EH (cell line): Measurements from ENCODE around the gene ZNF429.
"Not testable (repeated sequence)": the region's sequence is repeated elsewhere in the genome, so short reads cannot be mapped to it uniquely, and the experiment has no call there.

Experiments
- DNase-seq: peaks from one replicate; pipeline ENCODE4 v3.0.0-alpha.2; 2015; ENCODE audit warnings: low read depth

The ZNF429 gene

GRCh38 chr19:21505459-21506451 lies at the start of gene ZNF429:
TSS of gene ZNF429 (plus strand) at chr19:21505602. CDS start at chr19:21505772, 170 bp downstream.
- peak; percentile 94 for DNase-seq

GRCh38 chr19:21460686-21461085 lies 44.7 kb upstream of the ZNF429 start:
- DNase-seq = no peak

- DNase-seq = no peak
Measured at GRCh38 chr19:21462540-21462939, 42.9 kb upstream of the ZNF429 start.

- DNase-seq = no peak
Measured at GRCh38 chr19:21463449-21464105, 41.8 kb upstream of the ZNF429 start.

- DNase-seq = no peak
Measured at GRCh38 chr19:21466627-21467026, 38.8 kb upstream of the ZNF429 start.

GRCh38 chr19:21468791-21469190 lies 36.6 kb upstream of the ZNF429 start:
- no peak for DNase-seq

- DNase-seq = no peak
Measured at GRCh38 chr19:21472507-21472906, 32.9 kb upstream of the ZNF429 start.

GRCh38 chr19:21474671-21475181 lies 30.7 kb upstream of the ZNF429 start:
- DNase-seq = peak; percentile 63

GRCh38 chr19:21482361-21482760 lies 23.0 kb upstream of the ZNF429 start:
- not testable (repeated sequence) for DNase-seq

GRCh38 chr19:21482863-21483276 lies 22.5 kb upstream of the ZNF429 start:
- peak; percentile 75 for DNase-seq

GRCh38 chr19:21483589-21484170 lies 21.7 kb upstream of the ZNF429 start:
- DNase-seq = peak; percentile 37

GRCh38 chr19:21484631-21485030 lies 20.8 kb upstream of the ZNF429 start:
- no peak for DNase-seq

- no peak for DNase-seq
Measured at GRCh38 chr19:21485926-21486325, 19.5 kb upstream of the ZNF429 start.

- no peak for DNase-seq
Measured at GRCh38 chr19:21487969-21488368, 17.4 kb upstream of the ZNF429 start.

GRCh38 chr19:21491146-21491545 lies 14.3 kb upstream of the ZNF429 start:
- no peak for DNase-seq

- no peak for DNase-seq
Measured at GRCh38 chr19:21492947-21493906, 12.2 kb upstream of the ZNF429 start.

- DNase-seq = no peak
Measured at GRCh38 chr19:21496876-21497275, 8.5 kb upstream of the ZNF429 start.

- DNase-seq = peak; percentile 2
Measured at GRCh38 chr19:21498651-21499050, 6.8 kb upstream of the ZNF429 start.

GRCh38 chr19:21508198-21508597 lies 2.8 kb downstream of the ZNF429 start:
- DNase-seq = no peak

- not testable (repeated sequence) for DNase-seq
Measured at GRCh38 chr19:21511058-21511457, 5.7 kb downstream of the ZNF429 start.

- DNase-seq = peak; percentile 5
Measured at GRCh38 chr19:21512609-21513008, 7.2 kb downstream of the ZNF429 start.
